GM20000 (cell line): Measurements from ENCODE around the gene COL4A2.

Source experiments
- DNase-seq: peaks from one replicate; pipeline ENCODE4 v3.0.0; 2012; ENCODE audit warnings: low spot score
- TF ChIP-seq, protein P1 (sequence below): IDR thresholded peaks from 2 replicates; pipeline ENCODE4 v1.5.1; 2012; ENCODE audit warnings: mild to moderate bottlenecking, control low read depth; ENCODE audit errors: extremely low read depth, missing control alignments

Gene COL4A2

DNA sequence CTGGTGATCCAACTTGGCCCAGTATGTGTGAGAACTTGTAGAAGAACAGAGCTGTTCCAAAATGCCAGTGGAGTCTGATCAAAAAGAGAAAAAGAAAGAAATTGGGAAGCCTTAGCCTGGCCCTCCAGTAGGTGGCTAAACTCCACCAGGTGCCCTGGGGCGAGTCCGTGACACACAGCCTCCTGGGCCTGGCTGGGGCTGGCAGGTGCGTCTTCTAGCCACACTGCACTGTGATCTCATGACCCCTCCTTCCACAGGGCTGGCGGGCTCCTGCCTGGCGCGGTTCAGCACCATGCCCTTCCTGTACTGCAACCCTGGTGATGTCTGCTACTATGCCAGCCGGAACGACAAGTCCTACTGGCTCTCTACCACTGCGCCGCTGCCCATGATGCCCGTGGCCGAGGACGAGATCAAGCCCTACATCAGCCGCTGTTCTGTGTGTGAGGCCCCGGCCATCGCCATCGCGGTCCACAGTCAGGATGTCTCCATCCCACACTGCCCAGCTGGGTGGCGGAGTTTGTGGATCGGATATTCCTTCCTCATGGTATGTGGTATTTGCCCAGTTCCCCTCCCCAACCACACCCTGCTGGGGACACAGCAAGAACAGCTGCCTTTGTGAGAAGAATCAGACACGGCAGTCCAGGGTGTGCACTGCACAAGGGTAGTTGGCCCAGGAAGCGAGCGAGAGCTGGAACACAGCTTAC is 200.7 kb downstream of the COL4A2 start:
- DNase-seq = no peak
- TF ChIP-seq, protein P1, sequence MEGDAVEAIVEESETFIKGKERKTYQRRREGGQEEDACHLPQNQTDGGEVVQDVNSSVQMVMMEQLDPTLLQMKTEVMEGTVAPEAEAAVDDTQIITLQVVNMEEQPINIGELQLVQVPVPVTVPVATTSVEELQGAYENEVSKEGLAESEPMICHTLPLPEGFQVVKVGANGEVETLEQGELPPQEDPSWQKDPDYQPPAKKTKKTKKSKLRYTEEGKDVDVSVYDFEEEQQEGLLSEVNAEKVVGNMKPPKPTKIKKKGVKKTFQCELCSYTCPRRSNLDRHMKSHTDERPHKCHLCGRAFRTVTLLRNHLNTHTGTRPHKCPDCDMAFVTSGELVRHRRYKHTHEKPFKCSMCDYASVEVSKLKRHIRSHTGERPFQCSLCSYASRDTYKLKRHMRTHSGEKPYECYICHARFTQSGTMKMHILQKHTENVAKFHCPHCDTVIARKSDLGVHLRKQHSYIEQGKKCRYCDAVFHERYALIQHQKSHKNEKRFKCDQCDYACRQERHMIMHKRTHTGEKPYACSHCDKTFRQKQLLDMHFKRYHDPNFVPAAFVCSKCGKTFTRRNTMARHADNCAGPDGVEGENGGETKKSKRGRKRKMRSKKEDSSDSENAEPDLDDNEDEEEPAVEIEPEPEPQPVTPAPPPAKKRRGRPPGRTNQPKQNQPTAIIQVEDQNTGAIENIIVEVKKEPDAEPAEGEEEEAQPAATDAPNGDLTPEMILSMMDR = no peak

DNA sequence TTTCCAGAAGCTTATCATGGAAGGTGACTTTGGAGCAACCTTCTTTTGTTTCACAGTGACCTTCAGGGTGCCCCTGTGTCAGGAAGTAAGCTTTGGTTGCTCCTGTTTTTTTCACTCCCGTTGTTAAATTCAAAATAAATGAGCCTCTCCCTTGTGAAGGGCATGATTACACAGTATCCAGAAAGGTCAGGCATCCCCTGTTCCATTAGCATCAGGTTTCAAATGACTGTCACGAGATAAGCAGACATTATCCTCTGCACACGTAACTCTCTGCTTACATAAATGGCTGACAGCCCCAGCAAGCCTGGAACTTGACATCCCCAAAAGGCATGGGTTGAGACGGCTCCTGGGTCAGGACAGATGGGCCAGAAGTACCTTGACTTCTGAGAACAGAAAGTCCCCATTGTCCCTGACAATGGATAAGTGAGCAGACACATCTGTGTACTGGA is 202.4 kb downstream of the COL4A2 start:
- DNase-seq = no peak

DNA sequence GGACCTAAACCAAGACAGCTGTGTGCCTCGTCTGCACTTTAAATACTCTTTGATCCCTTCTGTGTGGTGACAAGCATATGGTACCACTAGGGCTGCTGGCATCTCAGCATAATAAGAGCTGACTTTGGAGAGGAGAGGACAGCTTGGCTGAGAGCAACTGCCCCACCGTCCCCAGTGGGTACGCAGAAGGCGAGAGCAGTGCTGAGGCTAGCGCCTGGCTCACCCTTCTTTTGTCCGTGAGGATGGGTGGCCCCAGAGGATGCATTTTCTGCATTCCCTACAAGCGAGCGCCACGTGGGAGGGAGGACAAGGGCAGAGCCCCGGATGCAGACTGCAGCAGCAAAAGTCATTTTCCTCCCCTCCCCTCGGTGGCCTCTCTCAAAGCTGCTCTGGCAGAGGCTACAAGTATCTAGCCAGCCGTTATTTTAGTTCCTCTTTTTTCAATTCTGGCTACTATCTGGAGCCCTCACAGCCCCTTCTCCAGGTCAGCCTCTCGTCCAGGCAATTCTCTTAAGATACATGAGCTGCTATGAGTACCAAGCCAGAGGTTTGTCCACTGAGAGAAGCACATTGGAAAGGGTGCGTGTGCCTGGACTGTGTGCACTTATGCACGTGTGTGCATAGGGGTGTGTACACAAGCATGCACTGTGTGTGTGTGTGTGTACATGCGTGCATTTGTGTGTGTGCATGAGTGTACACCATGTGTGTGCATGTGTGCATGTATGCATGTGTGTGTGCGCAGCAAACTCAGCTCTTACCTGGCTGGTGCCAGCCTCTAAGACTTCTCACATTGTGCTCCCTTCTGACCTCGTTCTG is 203.1 kb downstream of the COL4A2 start:
- peak; percentile 70 for DNase-seq
- TF ChIP-seq, protein P1 = no peak

More for the DNA sequence above, 202.4 kb downstream of the COL4A2 start:
- TF ChIP-seq, protein P1 = no peak

DNA sequence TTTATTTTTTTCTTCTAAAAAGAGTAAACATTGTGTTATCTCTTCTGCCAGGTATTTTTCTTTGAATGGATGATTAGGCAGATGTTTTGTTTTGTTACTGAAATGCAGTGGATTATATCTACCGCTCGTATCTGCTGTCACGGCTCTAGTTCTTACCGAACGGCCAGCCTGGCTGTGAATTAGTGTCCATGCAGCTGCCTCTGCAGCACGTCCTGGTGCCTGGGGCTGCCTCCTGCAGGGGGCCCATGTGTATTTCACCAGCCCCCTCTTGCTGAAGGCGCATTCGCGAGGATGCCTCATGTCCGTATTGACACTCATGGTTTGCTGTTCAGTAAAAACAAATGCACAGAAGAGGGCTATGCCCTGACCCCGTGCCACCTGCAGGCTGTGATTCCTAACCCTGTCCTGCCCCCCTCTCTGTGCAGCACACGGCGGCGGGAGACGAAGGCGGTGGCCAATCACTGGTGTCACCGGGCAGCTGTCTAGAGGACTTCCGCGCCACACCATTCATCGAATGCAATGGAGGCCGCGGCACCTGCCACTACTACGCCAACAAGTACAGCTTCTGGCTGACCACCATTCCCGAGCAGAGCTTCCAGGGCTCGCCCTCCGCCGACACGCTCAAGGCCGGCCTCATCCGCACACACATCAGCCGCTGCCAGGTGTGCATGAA is 204.6 kb downstream of the COL4A2 start:
- no peak for DNase-seq
- TF ChIP-seq, protein P1 = no peak

DNA sequence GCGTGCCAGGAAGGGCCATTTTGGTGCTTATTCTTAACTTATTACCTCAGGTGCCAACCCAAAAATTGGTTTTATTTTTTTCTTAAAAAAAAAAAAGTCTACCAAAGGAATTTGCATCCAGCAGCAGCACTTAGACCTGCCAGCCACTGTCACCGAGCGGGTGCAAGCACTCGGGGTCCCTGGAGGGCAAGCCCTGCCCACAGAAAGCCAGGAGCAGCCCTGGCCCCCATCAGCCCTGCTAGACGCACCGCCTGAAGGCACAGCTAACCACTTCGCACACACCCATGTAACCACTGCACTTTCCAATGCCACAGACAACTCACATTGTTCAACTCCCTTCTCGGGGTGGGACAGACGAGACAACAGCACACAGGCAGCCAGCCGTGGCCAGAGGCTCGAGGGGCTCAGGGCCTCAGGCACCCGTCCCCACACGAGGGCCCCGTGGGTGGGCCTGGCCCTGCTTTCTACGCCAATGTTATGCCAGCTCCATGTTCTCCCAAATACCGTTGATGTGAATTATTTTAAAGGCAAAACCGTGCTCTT is 205.2 kb downstream of the COL4A2 start:
- no peak for DNase-seq
- TF ChIP-seq, protein P1 = no peak

DNA sequence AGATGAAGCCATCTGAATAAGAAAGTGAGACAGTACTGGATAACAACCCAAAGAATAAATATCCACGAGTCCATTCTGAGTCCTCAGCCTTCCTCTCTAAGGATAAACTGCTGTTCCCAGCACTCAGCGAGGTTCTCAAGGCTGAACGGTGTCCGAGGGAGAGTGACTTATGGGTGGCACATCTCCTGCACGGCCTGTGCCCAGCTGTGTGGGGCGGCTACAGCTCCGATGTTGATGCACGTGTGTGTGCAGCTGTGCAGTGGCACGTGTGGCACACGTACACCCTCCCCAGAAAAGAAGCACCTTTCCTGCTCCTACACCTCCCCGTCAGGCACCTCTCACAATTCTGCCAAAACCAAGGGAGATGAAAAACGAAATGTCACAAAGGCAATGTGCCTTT is 209.4 kb downstream of the COL4A2 start:
- DNase-seq = no peak
- TF ChIP-seq, protein P1 = no peak
